HCT116 (cell line): ENCODE results near the gene LSM11. TPM values are rescaled to one million over a fixed set of nuclear protein-coding genes. Genes with fewer than 3 reads are reported as not detected.

ENCODE experiments used
- ATAC-seq: fragments of 200-7000 bp; cut with Tn5 transposase; 2 replicates; pipeline ENCODE4 v1.9.1; 2020; ENCODE audit warnings: mild to moderate bottlenecking, moderate library complexity
- BruUV-seq: library from RNA; stranded (reverse); fragments of 400-500 nt; replicated peaks from 2 replicates; lab custom pipeline; 2021; lab: Mats Ljungman, UMichigan
- CTCF ChIA-PET: fragments of 300-600 bp; sonication (Branson Sonifier 250); formaldehyde crosslinking; loops from one replicate; lab custom pipeline; 2021; ENCODE audit warnings: antibody characterized with exemption; lab: Charles Lee
- POLR2A ChIA-PET: fragments of 300-600, 350-600 bp; sonication (Branson Sonifier 250); formaldehyde crosslinking; loops from one replicate; lab custom pipeline; 2021; ENCODE audit warnings: antibody characterized with exemption; lab: Charles Lee
- RAD21 ChIA-PET, 2 experiments: fragments of 300-600 bp; sonication (Branson Sonifier 250); formaldehyde crosslinking; loops; one replicate each; lab custom pipeline; 2023; ENCODE audit warnings: low total read pairs in 2 of 2; ENCODE audit not compliant: uncharacterized antibody in 2 of 2, unreplicated experiment in 2 of 2, low non-redundant PET in 1 of 2; lab: Charles Lee
- DNase-seq: peaks from one replicate; pipeline ENCODE4 v3.0.0-alpha.2; 2010; ENCODE audit warnings: low read depth, low spot score
- H2AFZ ChIP-seq: fragments of 200-600 bp; shearing (Covaris generic), sonication (generic); 2 replicates; pipeline ENCODE4 v1.6.1; 2017; ENCODE audit warnings: low read depth, mixed run types, mixed read lengths, antibody characterized with exemption, low read length; ENCODE audit not compliant: poor library complexity, severe bottlenecking
- H3K27ac ChIP-seq: 2 replicates; pipeline ENCODE4 v1.5.1; 2012; ENCODE audit warnings: low read depth, low read length
- H3K27me3 ChIP-seq: fragments of 200-600 bp; sonication (generic); 2 replicates; pipeline ENCODE4 v1.6.1; 2016; ENCODE audit warnings: mixed run types, low read length, mixed read lengths; ENCODE audit not compliant: insufficient read depth
- H3K36me3 ChIP-seq, 2 experiments: fragments of 200-500 bp in 1 of 2; fragments of 200-600 bp in 1 of 2; sonication (Bioruptor generic) in 1 of 2; sonication (generic) in 1 of 2; 2 replicates each; pipeline versions ENCODE4 v1.5.1 to v1.6.1; 2014 to 2016; ENCODE audit warnings: low read length in 2 of 2, inconsistent platforms in 1 of 2, mixed read lengths in 1 of 2, mixed run types in 1 of 2; ENCODE audit not compliant: insufficient read depth in 2 of 2, control insufficient read depth in 1 of 2
- H3K4me1 ChIP-seq, 2 experiments: fragments of 200-600 bp in 1 of 2; sonication (generic) in 1 of 2; 2 replicates each; pipeline versions ENCODE4 v1.5.1 to v1.6.1; 2012 to 2017; ENCODE audit warnings: low read length in 2 of 2, inconsistent platforms in 1 of 2, mild to moderate bottlenecking in 1 of 2, mixed read lengths in 1 of 2, mixed run types in 1 of 2, moderate library complexity in 1 of 2; ENCODE audit not compliant: insufficient read depth in 2 of 2, control insufficient read depth in 1 of 2
- H3K4me2 ChIP-seq: fragments of 200-600 bp; sonication (generic); 2 replicates; pipeline ENCODE4 v1.6.1; 2017; ENCODE audit warnings: mixed run types, low read length, mixed read lengths
- H3K4me3 ChIP-seq, 2 experiments: fragments of 200-600 bp in 1 of 2; sonication (generic) in 1 of 2; replicated peaks in 1 of 2; 2 replicates each; pipeline ENCODE4 v1.5.1; 2011 to 2016; ENCODE audit warnings: low read length in 2 of 2, control low read depth in 1 of 2, low read depth in 1 of 2, mild to moderate bottlenecking in 1 of 2, mixed read lengths in 1 of 2, mixed run types in 1 of 2
- H3K79me2 ChIP-seq: fragments of 200-600 bp; sonication (generic); 2 replicates; pipeline ENCODE4 v1.6.1; 2017; ENCODE audit warnings: mild to moderate bottlenecking, mixed run types, low read length, moderate library complexity, mixed read lengths; ENCODE audit not compliant: insufficient read depth
- H3K9ac ChIP-seq: fragments of 200-600 bp; sonication (generic); 2 replicates; pipeline ENCODE4 v1.6.1; 2016; ENCODE audit warnings: low read length, mixed read lengths
- H3K9me2 ChIP-seq: fragments of 200-600 bp; sonication (generic), shearing (Covaris generic); 2 replicates; pipeline ENCODE4 v1.6.1; 2017; ENCODE audit warnings: mixed run types, mild to moderate bottlenecking, moderate library complexity; ENCODE audit not compliant: insufficient read depth
- H3K9me3 ChIP-seq, 2 experiments: fragments of 200-500 bp in 1 of 2; fragments of 200-600 bp in 1 of 2; sonication (Bioruptor generic) in 1 of 2; sonication (generic) in 1 of 2; 2 replicates each; pipeline ENCODE4 v1.6.1; 2014 to 2017; ENCODE audit warnings: low read length in 2 of 2, mixed read lengths in 2 of 2, inconsistent platforms in 1 of 2, low read depth in 1 of 2, mild to moderate bottlenecking in 1 of 2, mixed run types in 1 of 2, moderate library complexity in 1 of 2; ENCODE audit not compliant: control insufficient read depth in 1 of 2, insufficient read depth in 1 of 2
- H4K20me1 ChIP-seq: fragments of 200-600 bp; sonication (generic), shearing (Covaris generic); 2 replicates; pipeline ENCODE4 v1.6.1; 2017; ENCODE audit warnings: mixed run types, mild to moderate bottlenecking, moderate library complexity; ENCODE audit not compliant: insufficient read depth
- EGR1 ChIP-seq: IDR thresholded peaks from 2 replicates; pipeline ENCODE4 v1.6.1; 2012; ENCODE audit warnings: low read depth
- ELF1 ChIP-seq: IDR thresholded peaks from 2 replicates; pipeline ENCODE4 v1.6.1; 2012; ENCODE audit warnings: low read depth, borderline replicate concordance
- EZH2phosphoT487 ChIP-seq: fragments of 200-600 bp; IDR thresholded peaks from 2 replicates; pipeline ENCODE4 v1.6.1; 2018; ENCODE audit warnings: antibody characterized with exemption, borderline replicate concordance
- POLR2AphosphoS5 ChIP-seq: IDR thresholded peaks from 2 replicates; pipeline ENCODE4 v1.6.1; 2011; ENCODE audit warnings: mild to moderate bottlenecking, low read depth, low read length, moderate library complexity
- RAD21 ChIP-seq: IDR thresholded peaks from 2 replicates; pipeline ENCODE4 v1.6.1; 2012; ENCODE audit warnings: low read depth, mild to moderate bottlenecking
- intact Hi-C: fragments of 100-400 bp; cut with micrococcal nuclease; formaldehyde crosslinking; loops from 2 replicates; pipeline ENCODE4 v1.10.0; 2022
- total RNA-seq: library from RNA; stranded (reverse); gene quantifications from one replicate; pipeline ENCODE4 v1.2.1, GENCODE V29; 2021; ENCODE audit not compliant: unreplicated experiment
- TF ChIP-seq, protein P1 (sequence below): IDR thresholded peaks from 2 replicates; pipeline ENCODE4 v1.6.1; 2011; ENCODE audit warnings: mild to moderate bottlenecking, low read length, moderate library complexity; ENCODE audit not compliant: insufficient replicate concordance; ENCODE audit errors: extremely low read depth
- TF ChIP-seq, protein P2 (sequence below): IDR thresholded peaks from 2 replicates; pipeline ENCODE4 v1.6.1; 2012

LSM11 gene
- total RNA-seq, 1 experiment from 2014 or later = 6.2 TPM

DNA sequence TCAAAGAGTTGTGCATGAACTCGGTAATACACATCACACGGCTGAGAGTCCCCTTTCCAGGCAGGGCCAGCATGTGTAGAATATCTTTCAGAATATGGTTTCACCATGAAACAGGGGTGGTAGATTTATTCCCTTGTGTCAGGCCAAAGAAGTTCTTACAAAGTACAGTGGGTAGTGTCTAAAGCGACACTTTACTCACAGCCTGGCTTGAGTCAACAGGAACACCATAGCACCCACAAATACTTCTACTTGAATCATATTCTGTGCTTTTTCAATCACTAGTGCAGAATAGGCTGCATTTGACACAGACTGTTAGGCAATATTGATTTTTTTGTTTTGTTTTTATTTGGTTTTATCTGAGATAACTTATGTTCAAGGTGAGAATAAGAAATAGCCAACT lies 12.6 kb downstream of the LSM11 start:
- DNase-seq = no peak
- ATAC-seq = no peak
- CTCF ChIA-PET = no interaction called here

DNA sequence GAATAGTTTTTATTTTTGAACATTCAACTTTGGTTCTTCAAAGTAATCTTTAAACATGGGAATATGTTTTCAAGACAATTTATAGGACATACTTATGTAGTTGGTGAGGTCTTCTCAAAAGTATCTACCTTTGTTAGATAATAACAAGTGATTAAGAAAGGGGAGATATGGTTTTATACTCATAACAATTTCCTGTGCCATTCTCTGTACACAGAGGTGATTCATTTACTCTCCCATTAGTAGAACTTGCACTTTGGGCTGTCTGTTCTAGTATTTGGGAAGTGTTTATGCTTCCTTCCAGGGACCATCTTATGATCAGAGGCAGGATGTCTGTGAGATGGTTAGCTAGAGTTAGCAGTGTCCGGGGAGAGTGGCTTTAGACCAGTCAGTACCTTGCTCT lies 15.2 kb downstream of the LSM11 start:
- no peak overlapping the region for H3K27ac ChIP-seq
- intact Hi-C loops = no loop called here
- H3K9ac ChIP-seq = no peak overlapping the region
- peaks cover 9 to 12% of the 10 kb centered on the region in 2 experiments; a peak in 2 of 4 replicates for H3K36me3 ChIP-seq
- BruUV-seq = no TSS peak
- CTCF ChIA-PET = no interaction called here
- TF ChIP-seq ELF1 (no peak), EZH2phosphoT487 (no peak), EGR1 (no peak), POLR2AphosphoS5 (no peak)
- TF ChIP-seq, protein P1, sequence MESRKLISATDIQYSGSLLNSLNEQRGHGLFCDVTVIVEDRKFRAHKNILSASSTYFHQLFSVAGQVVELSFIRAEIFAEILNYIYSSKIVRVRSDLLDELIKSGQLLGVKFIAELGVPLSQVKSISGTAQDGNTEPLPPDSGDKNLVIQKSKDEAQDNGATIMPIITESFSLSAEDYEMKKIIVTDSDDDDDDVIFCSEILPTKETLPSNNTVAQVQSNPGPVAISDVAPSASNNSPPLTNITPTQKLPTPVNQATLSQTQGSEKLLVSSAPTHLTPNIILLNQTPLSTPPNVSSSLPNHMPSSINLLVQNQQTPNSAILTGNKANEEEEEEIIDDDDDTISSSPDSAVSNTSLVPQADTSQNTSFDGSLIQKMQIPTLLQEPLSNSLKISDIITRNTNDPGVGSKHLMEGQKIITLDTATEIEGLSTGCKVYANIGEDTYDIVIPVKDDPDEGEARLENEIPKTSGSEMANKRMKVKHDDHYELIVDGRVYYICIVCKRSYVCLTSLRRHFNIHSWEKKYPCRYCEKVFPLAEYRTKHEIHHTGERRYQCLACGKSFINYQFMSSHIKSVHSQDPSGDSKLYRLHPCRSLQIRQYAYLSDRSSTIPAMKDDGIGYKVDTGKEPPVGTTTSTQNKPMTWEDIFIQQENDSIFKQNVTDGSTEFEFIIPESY = no peak
- no peak overlapping the region for H2AFZ ChIP-seq
- H3K27me3 ChIP-seq = no peaks in the 10 kb centered on the region
- H3K4me1 ChIP-seq = no peaks in the 10 kb centered on the region
- POLR2A ChIA-PET = no interaction called here
- H3K4me3 ChIP-seq = no peak overlapping the region
- DNase-seq (no peak), ATAC-seq (no peak)
- no peaks in the 10 kb centered on the region for H3K9me3 ChIP-seq
- RAD21 ChIA-PET = no interaction called here
- H3K4me2 ChIP-seq = no peak overlapping the region
- H3K9me2 ChIP-seq = no peaks in the 10 kb centered on the region
- no peaks in the 10 kb centered on the region for H3K79me2 ChIP-seq
- no peaks in the 10 kb centered on the region for H4K20me1 ChIP-seq

More for the DNA sequence above, 12.6 kb downstream of the LSM11 start:
- Histone ChIP-seq H3K27me3 (no peaks in the 10 kb centered on the region), H3K4me3 (no peak overlapping the region), H3K27ac (no peak overlapping the region), H4K20me1 (no peaks in the 10 kb centered on the region), H3K4me1 (no peaks in the 10 kb centered on the region), H3K9me2 (no peaks in the 10 kb centered on the region), H3K36me3 (peaks cover 11 to 18% of the 10 kb centered on the region in 2 experiments; a peak in 2 of 4 replicates), H3K4me2 (no peak overlapping the region), H3K79me2 (no peaks in the 10 kb centered on the region), H2AFZ (no peak overlapping the region), H3K9me3 (no peaks in the 10 kb centered on the region), H3K9ac (no peak overlapping the region)
- intact Hi-C loops = no loop called here
- RAD21 ChIA-PET = no interaction called here
- TF ChIP-seq, protein P2, sequence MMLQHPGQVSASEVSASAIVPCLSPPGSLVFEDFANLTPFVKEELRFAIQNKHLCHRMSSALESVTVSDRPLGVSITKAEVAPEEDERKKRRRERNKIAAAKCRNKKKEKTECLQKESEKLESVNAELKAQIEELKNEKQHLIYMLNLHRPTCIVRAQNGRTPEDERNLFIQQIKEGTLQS = no peak
- no peak for TF ChIP-seq RAD21
- POLR2A ChIA-PET = no interaction called here
- no TSS peak for BruUV-seq
